ENCODE measurements around the gene PNKP. TPM values are rescaled to one million over a fixed set of nuclear protein-coding genes. Genes with fewer than 3 reads are reported as not detected.

PNKP gene
- total RNA-seq, 1 donor from 2014 or later = 144 TPM

- TF ChIP-seq, protein P1, sequence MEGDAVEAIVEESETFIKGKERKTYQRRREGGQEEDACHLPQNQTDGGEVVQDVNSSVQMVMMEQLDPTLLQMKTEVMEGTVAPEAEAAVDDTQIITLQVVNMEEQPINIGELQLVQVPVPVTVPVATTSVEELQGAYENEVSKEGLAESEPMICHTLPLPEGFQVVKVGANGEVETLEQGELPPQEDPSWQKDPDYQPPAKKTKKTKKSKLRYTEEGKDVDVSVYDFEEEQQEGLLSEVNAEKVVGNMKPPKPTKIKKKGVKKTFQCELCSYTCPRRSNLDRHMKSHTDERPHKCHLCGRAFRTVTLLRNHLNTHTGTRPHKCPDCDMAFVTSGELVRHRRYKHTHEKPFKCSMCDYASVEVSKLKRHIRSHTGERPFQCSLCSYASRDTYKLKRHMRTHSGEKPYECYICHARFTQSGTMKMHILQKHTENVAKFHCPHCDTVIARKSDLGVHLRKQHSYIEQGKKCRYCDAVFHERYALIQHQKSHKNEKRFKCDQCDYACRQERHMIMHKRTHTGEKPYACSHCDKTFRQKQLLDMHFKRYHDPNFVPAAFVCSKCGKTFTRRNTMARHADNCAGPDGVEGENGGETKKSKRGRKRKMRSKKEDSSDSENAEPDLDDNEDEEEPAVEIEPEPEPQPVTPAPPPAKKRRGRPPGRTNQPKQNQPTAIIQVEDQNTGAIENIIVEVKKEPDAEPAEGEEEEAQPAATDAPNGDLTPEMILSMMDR (IDR thresholded peaks at IDR 0.05; ENCODE audit: unreplicated experiment) = no peak
- DNase-seq (ENCODE audit: low spot score, unreplicated experiment) = no peak
- Mint-ChIP-seq H3K36me3 (ENCODE audit: insufficient read depth) (peaks cover 36% of the 10 kb centered on the region), H3K27me3 (no peaks in the 10 kb centered on the region), H3K4me1 (ENCODE audit: low read depth) (peaks cover 5% of the 10 kb centered on the region), H3K4me3 (ENCODE audit: low read depth) (no peak overlapping the region), H3K9me3 (ENCODE audit: low read depth) (no peaks in the 10 kb centered on the region), H3K27ac (no peak overlapping the region)
Observed at GRCh38 chr19:49840736-49841249, 26.6 kb downstream of the PNKP start.

- Mint-ChIP-seq H3K9me3 (ENCODE audit: low read depth) (no peaks in the 10 kb centered on the region), H3K36me3 (ENCODE audit: insufficient read depth) (peaks cover 36% of the 10 kb centered on the region), H3K27me3 (no peaks in the 10 kb centered on the region), H3K4me3 (ENCODE audit: low read depth) (no peak overlapping the region), H3K27ac (no peak overlapping the region), H3K4me1 (ENCODE audit: low read depth) (peaks cover 3% of the 10 kb centered on the region)
- TF ChIP-seq, protein P1 (IDR thresholded peaks at IDR 0.05; ENCODE audit: unreplicated experiment) = no peak
- no peak for DNase-seq (ENCODE audit: low spot score, unreplicated experiment)
Observed at GRCh38 chr19:49840321-49840720, 27.1 kb downstream of the PNKP start.

- H3K27ac Mint-ChIP-seq = no peak overlapping the region
- TF ChIP-seq, protein P1 (IDR thresholded peaks at IDR 0.05; ENCODE audit: unreplicated experiment) = no peak
- no peak overlapping the region for H3K4me3 Mint-ChIP-seq (ENCODE audit: low read depth)
- no peaks in the 10 kb centered on the region for H3K9me3 Mint-ChIP-seq (ENCODE audit: low read depth)
- H3K36me3 Mint-ChIP-seq (ENCODE audit: insufficient read depth) = peaks cover 38% of the 10 kb centered on the region
- H3K27me3 Mint-ChIP-seq = no peaks in the 10 kb centered on the region
- H3K4me1 Mint-ChIP-seq (ENCODE audit: low read depth) = no peaks in the 10 kb centered on the region
- no peak for DNase-seq (ENCODE audit: low spot score, unreplicated experiment)
Observed at GRCh38 chr19:49839713-49840112, 27.7 kb downstream of the PNKP start.

GRCh38 chr19:49838885-49839588 is 28.3 kb downstream of the PNKP start:
- peaks cover 39% of the 10 kb centered on the region for H3K36me3 Mint-ChIP-seq (ENCODE audit: insufficient read depth)
- no peaks in the 10 kb centered on the region for H3K4me1 Mint-ChIP-seq (ENCODE audit: low read depth)
- H3K4me3 Mint-ChIP-seq (ENCODE audit: low read depth) = no peak overlapping the region
- no peaks in the 10 kb centered on the region for H3K9me3 Mint-ChIP-seq (ENCODE audit: low read depth)
- TF ChIP-seq, protein P1 (IDR thresholded peaks at IDR 0.05; ENCODE audit: unreplicated experiment) = no peak
- no peaks in the 10 kb centered on the region for H3K27me3 Mint-ChIP-seq
- no peak for DNase-seq (ENCODE audit: low spot score, unreplicated experiment)
- peak overlapping the region; percentile 22 for H3K27ac Mint-ChIP-seq

- peaks cover 41% of the 10 kb centered on the region for H3K36me3 Mint-ChIP-seq (ENCODE audit: insufficient read depth)
- H3K4me3 Mint-ChIP-seq (ENCODE audit: low read depth) = no peak overlapping the region
Observed at GRCh38 chr19:49837425-49837824, 30.0 kb downstream of the PNKP start.

More at GRCh38 chr19:49837425-49837824, 30.0 kb downstream of the PNKP start:
- no peaks in the 10 kb centered on the region for H3K27me3 Mint-ChIP-seq
- H3K27ac Mint-ChIP-seq = no peak overlapping the region
- TF ChIP-seq, protein P1 (IDR thresholded peaks at IDR 0.05; ENCODE audit: unreplicated experiment) = no peak
- H3K4me1 Mint-ChIP-seq (ENCODE audit: low read depth) = no peaks in the 10 kb centered on the region
- H3K9me3 Mint-ChIP-seq (ENCODE audit: low read depth) = no peaks in the 10 kb centered on the region
- DNase-seq (ENCODE audit: low spot score, unreplicated experiment) = no peak

Measured in progenitor cell of endocrine pancreas (in vitro differentiated cells).